Activated CD8-positive, alpha-beta memory T cell treated with anti-CD3 and anti-CD28 coated beads for 24 hours (primary cell): ENCODE data around the gene PCSK5.
"Not testable (repeated sequence)": the region's sequence is repeated elsewhere in the genome, so short reads cannot be mapped to it uniquely, and the experiment has no call there.

Experiments used
- DNase-seq: peaks from one replicate; pipeline ENCODE4 v3.0.0-alpha.2; 2020

PCSK5 gene

DNA sequence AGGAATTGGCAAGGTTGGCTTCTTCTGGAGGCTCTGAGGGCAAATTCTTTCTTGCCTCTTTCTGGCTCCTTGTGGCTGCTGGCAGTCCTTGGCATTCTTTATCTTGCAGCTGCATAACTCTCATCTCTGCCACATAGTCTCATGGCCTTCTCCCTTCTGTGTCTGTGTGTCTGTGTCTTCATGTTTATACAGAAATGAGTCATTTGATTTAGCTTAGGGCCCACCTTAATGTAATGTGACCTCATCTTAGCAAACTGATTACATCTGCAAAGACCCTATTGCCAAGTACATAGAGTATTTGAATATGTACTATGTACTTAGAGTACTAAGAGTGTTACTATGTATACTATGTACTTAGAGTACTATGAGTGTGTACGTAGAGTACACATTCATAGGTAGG, 381.3 kb downstream of the PCSK5 start:
- no peak for DNase-seq

DNA sequence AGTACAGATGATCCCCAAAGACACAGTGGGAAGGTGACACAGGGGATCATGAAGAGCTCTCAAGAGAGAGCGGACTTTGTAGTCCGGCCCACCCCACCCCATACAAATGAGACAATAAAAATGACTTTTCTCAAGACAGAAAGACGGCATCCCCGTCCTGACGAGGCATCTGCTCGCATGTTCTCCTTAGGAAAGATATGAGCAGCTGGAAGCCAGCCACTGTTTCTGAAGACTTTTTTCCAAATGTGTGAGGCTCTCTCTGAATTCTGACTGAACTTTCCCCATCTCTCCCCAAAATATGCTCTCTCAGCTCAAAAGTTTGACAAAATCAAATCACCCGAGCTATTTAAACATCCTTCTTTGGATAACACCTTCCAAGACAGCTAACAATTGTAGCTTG, 398.6 kb downstream of the PCSK5 start:
- no peak for DNase-seq

DNA sequence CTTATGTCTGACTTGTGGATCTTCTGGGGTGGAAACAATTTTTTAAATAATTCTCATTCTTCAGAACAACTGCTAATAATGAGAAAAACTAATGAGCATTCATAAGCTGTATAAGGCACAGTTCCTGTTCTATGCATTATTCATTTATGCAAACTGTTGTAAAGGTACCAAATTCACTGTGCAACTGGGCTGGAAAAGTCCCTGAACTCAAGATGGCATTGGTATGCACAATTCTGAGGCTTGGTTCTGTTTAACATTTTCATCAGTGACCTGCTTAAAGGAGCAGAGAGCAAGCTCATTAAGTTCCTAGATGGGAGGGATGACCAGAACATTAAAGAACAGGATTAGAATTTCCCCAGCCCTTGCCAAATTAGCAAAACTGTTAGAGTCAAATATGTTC, 399.2 kb downstream of the PCSK5 start:
- no peak for DNase-seq

DNA sequence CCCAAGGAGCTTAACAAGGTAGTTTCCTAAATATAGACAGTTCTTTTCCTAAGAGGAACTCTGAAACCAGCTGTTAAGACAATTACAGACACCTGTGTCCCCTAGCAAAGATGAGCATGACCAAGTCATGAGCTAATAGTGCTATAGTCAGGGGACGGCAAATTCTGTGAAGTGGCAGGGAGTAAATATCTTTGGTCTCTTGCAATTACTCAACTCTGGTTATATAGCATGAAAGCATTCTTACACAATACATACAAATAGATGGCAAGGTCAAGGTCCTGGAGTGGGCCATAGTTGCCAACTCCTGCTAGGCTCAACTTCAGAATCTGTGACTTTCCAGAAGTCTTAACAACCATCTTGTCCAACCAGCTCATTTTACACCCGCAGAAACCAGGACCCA, 400.1 kb downstream of the PCSK5 start:
- DNase-seq = no peak

DNA sequence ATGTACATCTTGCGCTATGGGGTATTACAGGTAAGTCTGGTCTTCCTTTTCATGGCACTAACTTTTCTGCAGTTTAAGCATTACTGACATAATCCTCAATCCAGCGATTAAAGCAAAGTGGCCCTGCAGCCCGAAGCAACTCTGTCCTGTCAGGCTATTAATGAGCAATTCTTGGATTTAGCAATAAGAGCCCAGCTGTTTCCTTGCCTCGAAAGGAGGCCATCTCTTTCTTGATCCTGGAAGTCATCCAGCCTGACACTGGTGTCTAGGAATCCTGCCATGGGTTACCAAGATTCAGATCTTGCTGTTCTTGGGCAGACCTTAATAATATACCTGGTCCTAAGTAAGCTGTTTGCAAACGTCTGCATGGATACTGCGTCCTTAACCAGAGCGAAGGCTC, 401.8 kb downstream of the PCSK5 start:
- DNase-seq = no peak

DNA sequence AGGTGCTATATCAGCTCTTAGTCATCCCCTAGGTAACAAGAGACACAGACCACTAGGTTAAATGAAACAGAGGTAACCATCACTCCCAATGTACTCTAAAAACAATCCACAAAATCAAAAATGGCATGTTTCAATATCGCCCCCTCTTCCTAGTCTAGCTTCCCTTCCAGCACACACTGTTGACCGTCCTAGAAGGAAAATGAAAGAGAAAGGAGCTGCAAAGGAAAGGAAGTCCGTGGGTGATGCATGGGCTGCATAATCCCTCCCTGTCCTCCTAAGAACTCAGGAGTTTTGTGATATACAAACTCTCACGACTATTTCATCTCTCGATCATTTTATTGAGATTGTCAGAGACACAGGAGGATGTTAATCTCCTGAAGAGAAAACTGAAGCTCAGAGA, 402.2 kb downstream of the PCSK5 start:
- DNase-seq = no peak

DNA sequence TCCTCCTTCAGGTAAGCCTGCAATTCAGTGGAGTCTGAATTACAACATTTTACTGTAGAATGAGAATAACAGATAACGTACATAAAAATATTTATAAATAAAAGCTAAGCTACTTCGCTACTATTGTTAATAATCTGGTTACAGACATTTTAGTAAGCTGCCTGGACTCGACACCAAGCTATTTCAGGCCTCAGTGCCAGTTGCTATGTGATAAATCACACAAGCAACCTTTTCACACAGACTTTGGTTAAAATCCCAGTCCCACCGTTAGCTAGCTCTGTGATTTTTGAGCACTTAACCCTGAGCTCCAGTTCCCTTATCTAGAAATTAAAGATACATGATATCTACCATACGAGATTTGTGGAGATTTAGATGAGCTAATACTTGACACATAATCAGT, 403.8 kb downstream of the PCSK5 start:
- no peak for DNase-seq

DNA sequence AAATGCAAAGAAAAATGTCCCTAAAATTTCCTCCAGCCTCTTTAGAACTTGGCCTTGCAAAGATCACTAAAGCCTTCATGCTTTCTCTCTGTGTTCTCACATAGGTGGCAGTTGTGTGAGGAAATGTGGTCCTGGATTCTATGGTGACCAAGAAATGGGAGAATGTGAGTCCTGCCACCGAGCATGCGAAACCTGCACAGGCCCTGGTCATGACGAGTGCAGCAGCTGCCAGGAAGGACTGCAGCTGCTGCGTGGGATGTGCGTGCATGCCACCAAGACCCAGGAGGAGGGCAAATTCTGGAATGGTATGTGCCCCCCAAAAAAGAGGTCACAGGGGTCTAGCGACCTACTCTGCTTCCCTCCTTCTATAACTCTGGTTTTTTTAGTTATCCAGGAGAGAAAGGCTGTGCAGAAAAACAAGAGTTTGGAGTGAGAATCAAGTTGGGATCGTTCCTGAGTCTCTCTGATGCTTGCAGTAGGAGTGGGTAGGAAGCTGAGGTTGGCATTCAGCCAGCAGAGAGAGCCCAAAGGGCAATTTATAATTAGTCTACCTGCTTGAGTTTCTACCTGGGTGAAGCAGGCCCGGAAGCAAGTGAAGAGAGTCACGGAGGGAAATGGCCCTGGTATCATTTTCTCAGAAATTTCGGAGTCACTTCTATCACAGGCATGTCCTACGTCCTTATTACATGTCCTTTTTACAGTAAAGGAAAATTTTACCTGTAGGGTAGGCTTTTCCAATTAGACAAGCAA, 406.3 kb downstream of the PCSK5 start:
- DNase-seq = no peak

DNA sequence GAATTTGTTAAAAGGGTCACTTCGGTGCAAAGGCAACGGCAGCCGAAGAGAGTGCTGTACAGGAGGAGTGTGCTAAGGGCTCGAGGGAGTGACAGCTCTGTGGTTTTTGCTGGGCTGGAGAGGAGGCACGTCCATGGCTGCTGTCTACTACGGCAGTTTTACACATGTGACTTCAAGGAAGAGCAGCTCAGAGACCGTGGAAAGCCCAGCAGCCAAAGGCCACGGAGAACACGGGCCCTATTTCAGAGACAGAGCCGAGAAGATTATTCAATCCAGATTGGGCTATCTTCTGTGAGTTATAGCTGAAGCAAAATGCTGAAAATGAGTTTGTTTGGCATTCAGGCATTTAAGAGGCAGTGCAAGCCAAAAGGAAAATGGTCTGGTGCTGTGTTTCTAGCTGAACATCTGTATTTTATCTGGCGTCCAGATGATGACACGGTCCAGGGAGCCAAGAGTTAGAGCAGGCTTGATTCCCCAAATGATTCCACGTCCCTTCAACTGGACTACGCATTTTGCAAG, 407.3 kb downstream of the PCSK5 start:
- DNase-seq = no peak

DNA sequence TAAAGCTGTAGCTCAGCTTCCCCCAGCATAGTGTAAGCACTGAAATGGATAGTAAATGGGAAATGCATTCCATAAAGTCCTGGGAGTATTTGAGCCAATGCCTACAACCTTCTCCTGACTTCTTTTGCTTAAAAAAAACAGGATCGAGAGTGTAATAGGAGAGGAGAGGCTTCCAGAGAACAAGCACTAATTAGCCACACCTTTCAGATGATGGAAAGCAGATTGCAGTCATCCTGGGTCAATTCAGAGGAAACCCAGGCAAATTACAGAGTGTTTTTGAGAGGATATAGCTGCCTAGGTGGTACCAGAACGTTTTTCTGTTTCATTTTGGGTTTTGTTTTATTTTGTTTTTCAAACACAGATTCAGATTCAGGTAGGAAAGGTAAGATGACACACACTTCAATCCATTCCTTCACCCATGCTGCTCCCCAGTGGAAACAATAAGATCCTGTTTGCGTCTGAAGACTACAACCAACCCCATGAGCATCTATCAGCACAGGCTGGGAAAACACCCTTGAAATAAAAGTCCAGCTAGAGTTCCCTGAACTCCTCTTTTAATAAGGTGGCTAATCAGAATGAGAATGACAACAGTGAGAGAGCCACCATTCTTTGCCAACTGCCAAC, 408.2 kb downstream of the PCSK5 start:
- DNase-seq = no peak

DNA sequence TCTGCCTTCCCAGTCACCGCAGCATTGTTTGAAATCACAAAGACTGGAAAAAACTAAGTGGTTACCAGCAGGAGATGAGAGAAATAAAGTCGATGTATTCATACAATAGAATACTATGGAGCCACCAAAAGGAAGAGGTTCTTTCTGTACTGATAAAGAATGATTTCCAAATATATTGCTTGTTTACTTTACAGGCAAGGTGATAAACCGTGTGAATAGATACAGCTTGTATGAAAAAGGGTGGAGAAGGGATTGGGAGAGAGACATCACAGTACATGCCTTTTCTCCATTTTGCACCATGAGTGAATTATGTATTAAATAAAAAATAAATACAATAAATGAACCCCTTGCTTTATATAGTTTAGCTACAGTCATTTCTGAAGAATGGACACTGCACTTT, 412.1 kb downstream of the PCSK5 start:
- DNase-seq = no peak

DNA sequence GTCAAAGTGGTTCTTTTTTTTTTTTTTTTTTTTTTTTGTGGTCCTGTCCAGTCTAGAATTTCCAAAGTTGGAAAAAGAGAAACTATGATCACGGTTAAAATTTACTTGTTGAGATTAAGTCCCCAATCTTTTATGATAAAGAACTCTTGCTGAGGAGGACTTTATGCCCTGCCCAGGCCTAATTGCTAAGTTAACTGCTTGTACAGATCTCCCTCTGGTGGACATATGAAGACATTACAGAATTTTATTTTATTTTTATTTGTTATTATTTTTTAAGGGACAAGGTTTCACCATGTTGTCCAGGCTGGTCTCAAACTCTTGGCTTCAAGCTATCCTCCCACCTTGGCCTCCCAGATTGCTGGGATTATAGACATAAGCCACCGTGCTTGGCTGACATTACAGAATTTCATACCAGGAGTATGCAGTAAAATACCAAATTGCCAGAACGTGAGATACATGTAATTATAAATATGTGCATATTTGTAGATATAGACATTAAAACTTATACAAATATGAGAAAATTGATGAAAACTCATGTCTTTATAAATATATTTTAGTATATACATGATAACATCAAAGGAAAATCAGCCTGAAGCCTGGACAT, 412.6 kb downstream of the PCSK5 start:
- DNase-seq = no peak

DNA sequence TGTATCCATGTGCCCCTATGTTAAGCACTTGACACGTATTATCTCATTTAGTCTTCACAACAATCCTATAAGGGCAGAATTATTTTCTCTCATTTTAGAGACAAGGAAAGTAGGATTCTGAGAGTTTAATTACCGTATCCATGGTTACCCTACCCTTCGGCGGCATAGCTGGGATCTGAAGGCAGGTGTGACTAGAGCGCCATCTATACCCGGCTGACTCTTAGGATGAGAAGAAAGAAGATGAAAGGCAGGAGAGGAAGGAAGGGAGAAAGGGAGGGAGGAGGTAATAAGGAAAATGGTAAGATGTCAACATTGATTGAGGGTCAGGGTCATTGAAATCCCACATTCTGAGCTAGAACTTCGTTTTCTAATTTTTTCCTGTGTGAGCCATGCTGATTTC, 416.6 kb downstream of the PCSK5 start:
- DNase-seq = not testable (repeated sequence)

DNA sequence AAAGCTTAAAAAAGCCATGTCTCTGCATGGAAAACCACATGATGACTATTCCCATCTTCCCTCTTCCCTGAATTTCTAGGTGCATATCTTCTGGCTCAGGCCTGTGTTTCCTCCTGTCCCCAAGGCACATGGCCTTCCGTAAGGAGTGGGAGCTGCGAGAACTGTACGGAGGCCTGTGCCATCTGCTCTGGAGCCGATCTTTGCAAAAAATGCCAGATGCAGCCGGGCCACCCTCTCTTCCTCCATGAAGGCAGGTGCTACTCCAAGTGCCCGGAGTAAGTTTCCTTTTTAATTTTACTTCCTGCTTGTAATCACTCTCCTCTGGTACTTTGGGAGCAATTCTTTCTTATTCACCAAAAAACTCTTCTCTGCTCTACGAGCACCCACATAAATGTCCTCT, 420.1 kb downstream of the PCSK5 start:
- no peak for DNase-seq

DNA sequence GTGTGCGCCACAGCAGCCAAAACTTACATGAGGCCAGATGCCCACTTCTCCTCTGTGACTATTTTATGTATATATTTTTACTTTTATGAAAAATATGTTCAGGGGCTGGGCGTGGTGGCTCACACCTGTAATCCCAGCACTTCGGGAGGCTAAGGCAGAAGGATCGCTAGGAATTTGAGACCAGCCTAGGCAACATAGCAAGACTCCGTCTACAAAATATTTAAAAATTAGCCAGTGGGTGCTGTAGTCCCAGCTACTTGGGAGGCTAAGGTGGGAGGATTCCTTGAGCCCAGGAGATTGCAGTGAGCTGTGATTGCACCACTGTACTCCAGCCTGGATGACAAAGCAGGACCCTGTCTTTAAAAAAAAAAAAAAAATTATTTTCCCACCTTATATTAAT, 420.5 kb downstream of the PCSK5 start:
- no peak for DNase-seq

DNA sequence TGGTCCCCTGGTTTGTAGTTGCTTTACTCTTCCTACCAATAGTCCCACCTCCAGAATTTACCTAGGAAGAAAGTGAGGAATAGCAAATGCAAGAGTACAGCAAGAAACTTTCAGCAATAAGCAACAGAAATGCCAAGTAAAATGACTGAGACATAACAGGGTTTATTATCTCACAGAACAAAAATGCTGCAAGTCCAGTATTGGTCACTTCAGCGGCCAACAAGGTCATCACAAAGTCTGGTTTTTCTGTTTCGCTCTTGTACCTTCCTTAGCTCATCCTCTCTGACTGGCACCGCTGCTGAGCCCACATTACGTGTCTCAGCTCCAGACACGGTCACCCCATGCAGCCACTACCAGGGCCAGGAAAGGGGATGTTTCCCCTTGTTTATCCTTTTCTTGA, 421.1 kb downstream of the PCSK5 start:
- no peak for DNase-seq

DNA sequence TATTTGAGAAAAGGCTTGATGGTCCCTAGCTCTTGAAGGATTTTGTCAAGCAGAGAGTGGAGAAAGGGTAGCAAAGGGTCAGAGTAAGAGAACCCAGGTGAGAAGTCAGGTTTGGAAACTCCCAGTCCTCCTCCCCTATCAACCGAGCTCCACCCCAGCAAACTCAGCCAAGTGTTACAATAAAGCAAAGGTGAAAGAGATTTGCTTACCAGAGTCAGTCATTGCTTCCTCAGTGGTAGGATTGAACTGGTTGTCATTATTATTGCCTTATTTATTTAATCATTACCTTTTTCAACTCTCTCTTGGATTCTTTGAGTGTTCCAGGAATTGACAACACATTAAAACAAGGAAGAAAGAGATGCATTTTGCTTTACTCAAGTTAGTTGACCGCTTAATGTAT, 423.3 kb downstream of the PCSK5 start:
- no peak for DNase-seq

DNA sequence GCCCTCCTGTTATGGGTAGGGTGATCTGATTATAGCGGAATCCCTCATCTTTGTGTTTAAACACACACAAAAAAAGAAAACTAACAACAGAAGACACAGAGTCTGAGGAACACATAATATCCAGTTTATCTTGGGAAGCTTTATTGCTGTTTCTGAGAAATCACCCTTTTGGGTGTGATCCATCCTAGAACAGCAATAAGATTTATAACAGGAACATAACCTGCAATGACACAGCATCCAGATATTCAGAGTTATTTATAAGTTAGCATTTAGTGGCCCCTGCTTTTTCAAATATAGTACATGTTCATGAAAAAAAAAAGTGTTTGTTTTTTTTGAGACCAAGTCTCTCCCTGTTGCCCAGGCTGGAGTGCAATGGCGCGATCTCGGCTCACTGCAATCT, 423.8 kb downstream of the PCSK5 start:
- DNase-seq = no peak

DNA sequence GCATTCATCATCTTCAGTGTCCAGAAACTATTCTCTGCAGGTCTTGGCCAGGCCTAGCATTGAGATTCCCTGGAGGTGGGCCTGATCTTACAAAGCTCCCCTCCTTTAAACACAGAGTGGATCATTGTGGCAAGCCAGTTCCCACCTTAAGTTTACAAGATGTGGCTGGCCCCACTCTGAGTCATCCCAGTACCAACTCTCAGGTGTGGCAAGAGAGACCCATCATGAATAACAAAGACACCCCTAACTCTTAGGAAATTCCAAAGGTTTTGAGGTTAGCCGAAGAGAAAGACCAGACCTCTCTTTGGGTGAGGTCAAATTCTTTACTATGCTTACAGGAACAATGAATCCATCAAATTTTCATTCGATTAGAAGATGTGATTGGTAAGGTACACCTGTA, 425.6 kb downstream of the PCSK5 start:
- DNase-seq = no peak

DNA sequence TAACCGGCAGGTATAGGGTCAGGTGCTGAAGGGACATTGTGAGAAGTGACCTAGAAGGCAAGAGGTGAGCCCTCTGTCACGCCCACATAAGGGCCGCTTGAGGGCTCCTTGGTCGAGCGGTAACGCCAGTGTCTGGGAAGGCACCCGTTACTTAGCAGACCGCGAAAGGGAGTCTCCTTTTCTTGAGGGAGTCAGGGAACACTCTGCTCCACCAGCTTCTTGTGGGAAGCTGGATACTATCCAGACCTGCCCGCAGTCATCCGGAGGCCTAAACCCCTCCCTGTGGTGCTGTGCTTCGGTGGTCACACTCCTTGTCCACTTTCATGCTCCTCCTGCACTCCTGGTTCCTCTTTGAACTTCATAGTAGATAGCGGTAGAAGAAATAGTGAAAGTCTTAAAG, 429.0 kb downstream of the PCSK5 start:
- not testable (repeated sequence) for DNase-seq

DNA sequence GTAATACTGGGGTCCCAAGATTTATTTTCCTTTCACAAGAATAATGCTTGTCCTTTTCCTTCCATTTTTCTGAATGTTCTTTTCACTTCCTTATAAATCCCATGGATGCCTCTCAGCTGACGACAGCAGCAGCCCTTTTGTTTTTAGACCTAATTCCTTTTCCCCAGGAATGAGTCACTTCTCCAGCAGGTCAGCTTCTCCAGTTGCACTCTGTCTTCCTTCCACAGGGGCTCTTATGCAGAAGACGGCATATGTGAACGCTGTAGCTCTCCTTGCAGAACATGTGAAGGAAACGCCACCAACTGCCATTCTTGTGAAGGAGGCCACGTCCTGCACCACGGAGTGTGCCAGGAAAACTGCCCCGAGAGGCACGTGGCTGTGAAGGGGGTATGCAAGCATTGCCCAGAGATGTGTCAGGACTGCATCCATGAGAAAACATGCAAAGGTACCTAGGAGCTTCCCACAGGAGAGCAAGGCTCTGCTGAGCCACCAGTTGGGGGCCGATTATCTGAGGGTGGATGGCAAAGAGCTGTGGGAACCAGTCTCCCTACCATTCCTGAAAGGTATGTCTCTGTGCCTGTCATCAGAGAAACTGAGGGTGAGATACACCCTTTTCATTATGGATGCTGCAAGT, 430.8 kb downstream of the PCSK5 start:
- no peak for DNase-seq

DNA sequence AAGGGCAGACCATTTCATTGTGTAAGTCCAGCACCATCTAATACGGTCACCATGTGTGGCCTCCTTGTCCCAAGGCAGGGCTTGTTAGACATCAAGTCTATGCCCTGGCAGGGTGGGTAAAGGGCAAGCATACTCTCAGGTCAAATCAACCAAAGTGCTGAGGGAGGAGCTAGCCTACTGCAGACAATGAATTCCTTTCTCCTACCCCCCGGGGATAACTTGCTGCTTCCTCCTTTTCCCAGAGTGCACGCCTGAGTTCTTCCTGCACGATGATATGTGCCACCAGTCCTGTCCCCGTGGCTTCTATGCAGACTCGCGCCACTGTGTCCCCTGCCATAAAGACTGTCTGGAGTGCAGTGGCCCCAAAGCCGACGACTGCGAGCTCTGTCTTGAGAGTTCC, 432.3 kb downstream of the PCSK5 start:
- DNase-seq = no peak

DNA sequence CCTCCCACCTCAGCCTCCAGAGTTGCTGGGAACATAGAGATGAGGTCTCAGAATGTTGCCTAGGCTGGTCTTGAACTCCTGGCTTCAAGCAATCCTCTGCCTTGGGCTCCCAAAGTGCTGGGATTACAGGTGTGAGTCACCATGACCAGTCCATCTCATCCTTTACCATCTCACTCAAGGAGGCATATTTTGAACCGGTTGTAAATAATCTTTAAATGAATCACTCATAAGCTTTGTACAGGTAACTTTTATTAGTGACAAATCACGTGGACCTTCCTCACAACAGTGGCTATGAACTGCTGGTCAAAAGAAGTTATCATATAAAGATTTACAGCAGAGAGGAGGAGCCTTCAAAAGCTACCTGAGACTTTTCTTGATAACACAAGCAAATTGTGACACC, 433.0 kb downstream of the PCSK5 start:
- DNase-seq = no peak

DNA sequence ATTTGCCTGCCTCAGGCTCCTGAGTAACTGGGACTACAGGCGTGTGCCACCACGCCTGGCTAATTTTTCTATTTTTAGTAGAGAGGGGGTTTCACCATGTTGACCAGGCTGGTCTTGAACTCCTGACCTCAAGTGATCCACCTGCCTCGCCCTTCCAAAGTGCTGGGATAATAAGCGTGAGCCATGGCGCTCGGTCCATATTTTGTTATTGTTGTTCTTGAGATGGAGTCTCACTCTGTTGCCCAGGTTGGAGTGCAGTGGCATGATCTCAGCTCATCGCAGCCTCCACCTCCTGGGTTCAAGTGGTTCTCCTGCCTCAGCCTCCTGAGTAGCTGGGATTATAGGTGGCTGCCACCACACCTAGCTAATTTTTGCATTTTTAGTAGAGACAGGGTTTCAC, 433.6 kb downstream of the PCSK5 start:
- DNase-seq = not testable (repeated sequence)
